Stimulated activated CD8-positive, alpha-beta memory T cell treated with anti-CD3 and anti-CD28 coated beads, Interleukin-2, amount 100 ng/mL, for 48 hours (primary cell): Measurements from ENCODE around the gene ADGRG7.

Experiments used
- DNase-seq, 2 donors: peaks; one replicate each; pipeline ENCODE4 v3.0.0-alpha.2; 2020; ENCODE audit warnings: low read depth in 2 of 2

The ADGRG7 gene

GRCh38 chr3:100602506-100603444, 6.6 kb upstream of the ADGRG7 start:
- no peak for DNase-seq

- no peak for DNase-seq
Observed at GRCh38 chr3:100603469-100603868, 5.9 kb upstream of the ADGRG7 start.

DNA sequence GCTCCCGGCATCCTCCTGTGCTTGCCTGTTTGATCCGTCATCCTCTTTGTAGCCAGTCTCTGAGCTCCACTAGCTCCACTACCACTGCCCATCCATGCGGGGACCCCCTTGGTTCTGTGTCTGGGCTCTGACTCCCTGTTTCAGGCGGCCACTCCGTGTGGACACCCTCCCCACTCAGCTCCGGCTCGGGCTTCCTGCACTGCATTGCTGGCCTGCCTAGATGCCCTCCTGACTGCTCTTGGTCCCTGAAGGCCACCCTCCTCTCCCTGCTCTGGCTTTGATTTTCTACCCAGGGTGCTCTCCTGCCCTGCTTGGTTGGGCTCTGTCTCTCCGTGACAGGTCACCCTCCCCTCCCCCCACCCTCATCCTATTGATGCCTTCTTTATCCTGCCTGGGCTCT, 4.0 kb upstream of the ADGRG7 start:
- no peak for DNase-seq

DNA sequence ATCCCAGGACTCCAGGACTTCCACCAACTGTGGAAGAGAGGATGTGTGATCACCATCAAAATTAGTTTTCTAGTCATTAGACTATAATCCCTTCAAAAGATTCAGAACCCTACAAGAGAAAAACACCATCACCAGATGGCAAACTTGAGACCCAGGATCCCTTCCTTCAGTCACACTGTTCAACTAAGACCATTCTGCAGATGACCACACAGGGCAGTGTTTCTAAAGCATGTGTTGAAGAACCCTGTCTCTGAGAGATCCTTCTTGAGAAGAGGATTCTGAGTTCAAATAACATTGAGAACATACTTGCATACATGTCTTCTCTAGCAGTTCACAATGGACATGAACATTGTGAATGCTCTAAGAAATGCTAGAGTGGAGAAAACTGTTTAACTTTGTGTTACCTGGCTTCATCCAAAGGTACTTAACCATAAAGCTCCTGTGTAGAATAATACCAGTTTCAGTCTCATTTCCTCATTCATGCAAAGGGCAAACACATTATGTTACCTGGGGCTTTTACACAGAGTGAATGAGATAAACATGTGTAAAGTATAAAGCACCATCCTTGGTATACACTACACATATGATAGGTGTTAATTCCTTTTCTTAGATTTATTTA, 2.4 kb upstream of the ADGRG7 start:
- DNase-seq = no peak

DNA sequence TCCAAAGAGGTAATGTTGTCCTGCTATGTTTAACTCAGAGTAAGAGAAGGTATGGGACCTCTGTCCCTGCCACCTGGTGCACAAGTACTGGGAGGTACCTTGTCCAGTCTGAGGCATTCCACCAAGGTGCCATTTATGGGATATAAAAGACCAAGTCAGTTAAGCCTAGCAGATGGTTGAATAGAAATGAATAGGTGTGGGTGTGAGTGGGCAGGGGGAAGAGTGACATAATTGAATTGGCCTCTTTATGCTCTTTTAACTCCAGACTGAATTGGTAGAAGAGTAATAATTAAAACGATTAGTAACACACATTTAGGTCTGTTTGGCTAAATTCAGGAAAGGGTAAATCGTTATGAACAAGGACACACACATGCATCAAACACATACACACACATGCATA, 562 bp downstream of the ADGRG7 start:
- DNase-seq = no peak

GRCh38 chr3:100611221-100611620, 1.8 kb downstream of the ADGRG7 start:
- DNase-seq = no peak

GRCh38 chr3:100613721-100614390, 4.5 kb downstream of the ADGRG7 start:
- no peak for DNase-seq

- DNase-seq = no peak
Observed at GRCh38 chr3:100614941-100615340, 5.5 kb downstream of the ADGRG7 start.

DNA sequence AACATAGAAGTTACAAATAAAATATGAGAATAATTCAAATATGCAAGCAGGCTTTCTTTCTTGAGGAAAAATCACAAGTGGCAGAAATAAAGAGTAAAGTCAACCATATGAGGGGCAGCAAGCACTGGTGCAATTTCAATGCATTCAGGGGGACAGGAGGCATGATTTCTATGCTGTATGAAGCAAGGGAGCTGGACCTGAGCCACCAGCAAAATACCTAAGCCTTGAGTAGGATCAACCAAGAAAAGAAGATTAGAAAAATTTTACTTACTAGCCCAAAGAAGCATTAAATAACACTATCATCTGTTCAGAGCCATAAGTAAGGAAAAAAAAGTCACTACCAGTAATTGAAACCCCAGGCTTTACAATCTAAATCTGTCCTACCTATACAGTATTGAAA, 6.3 kb downstream of the ADGRG7 start:
- no peak for DNase-seq

DNA sequence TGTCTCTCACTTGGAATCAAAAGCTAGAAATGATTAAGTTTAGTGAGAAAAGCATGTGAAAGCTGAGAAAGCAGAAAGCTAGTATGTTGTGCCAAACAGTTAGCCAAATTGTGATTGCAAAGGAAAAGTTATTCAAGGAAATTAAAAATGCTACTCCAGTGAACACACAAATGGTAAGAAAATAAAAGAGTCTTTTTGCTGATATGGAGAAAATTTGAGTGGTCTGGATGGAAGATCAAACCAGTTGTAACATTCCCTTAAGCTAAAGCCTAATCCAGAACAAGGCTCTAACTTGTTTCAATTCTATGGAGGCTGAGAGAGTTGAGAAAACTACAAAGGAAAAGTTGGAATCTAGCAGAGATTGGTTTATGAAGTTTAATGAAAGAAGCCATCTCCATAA, 11.8 kb downstream of the ADGRG7 start:
- no peak for DNase-seq

DNA sequence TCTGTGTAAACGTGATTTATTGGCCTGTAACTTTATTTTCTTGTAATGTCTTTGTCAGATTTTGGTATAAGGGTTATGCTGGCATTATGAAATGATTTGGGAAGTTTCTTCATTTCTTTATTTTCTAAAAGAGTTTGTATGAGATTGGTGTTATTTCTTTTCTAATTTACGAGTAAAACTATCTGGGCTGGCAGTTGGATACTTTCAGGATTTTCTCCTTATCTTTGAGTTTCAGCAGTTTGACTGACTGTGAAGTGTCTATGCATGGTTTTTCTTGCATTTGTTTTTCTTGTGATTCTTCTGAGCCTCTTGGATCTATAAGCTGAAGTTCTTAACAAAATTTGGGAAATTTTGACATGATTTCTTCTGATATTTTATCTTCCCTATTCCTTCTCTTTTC, 18.1 kb downstream of the ADGRG7 start:
- no peak for DNase-seq

- no peak for DNase-seq
Observed at GRCh38 chr3:100629421-100630127, 20.2 kb downstream of the ADGRG7 start.

- DNase-seq = no peak
Observed at GRCh38 chr3:100630664-100631063, 21.3 kb downstream of the ADGRG7 start.

- DNase-seq = no peak
Observed at GRCh38 chr3:100631236-100631635, 21.8 kb downstream of the ADGRG7 start.

DNA sequence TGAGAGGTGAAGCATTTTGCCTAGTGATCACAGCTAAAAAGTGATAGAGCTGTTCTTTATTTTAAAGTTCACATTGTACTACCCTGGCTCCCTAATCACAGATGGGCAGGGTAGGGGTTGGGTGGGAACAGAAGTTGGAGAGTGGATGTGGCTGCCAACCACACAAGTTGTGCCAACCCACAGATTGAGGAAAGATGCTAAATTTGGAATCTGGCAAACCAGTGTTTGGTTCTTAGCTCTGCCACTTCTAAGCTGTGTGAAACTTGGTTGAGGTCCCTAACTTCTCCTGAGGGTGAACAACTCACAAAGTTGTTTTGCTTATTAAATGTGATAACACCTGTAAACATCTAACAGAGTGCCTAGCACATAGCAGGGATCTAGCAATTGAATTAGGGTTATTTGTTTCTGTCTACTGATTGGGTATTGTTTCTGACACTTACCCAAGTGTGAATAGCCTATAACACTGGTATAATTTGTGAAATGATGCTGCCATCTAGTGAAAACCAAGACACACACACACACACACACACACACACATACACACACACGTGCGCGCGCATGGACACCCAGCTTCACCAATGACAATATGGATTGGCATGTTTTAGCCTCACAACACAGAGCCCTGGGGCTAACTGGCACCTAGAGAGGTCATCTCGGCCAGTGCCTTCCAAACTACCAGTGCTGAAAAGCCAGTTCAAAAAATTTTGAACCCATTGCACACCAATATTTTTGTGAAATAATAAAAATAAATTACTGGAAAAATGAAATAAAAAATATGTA, 25.3 kb downstream of the ADGRG7 start:
- peak; percentile 3 for DNase-seq

DNA sequence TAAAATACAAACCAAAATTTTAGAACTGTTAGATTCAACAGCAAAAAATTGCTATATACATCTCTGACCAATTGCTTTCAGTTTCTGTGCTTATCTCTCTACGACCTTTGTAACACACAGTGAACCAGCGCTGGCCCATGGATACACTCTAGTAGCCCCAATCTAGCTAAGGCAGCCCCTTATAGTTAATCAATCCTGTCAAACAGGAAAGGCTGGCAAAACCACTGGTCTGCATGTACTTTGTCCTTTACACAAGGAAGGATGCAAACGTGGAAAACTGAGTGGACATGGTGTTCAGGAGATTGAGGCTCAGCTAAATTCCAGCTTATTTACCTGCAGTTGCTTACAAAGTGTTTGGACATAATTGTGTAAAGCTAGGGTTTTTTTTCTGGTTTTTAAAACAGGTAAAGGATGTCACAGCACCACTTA, 25.9 kb downstream of the ADGRG7 start:
- no peak for DNase-seq

- DNase-seq = no peak
Observed at GRCh38 chr3:100637197-100637631, 27.8 kb downstream of the ADGRG7 start.

DNA sequence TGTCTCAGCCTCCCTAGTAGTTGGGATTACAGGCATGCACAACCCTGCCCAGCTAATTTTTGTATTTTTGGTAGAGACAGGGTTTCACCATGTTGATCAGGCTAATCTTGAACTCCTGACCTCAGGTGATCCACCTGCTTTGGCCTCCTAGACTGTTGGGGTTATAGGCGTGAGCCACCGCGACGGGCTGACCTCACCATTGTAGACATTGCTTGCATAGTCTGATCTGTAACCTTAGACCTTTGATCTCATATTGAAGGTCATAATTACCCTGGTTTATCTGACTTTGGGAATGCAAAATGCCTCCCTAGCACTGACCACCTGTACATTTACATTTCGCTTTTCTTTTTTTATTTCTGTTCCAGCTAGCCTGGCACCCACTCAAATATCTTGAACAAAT, 31.2 kb downstream of the ADGRG7 start:
- DNase-seq = no peak

GRCh38 chr3:100641471-100642032, 32.2 kb downstream of the ADGRG7 start:
- DNase-seq = no peak

- no peak for DNase-seq
Observed at GRCh38 chr3:100645913-100646312, 36.5 kb downstream of the ADGRG7 start.

DNA sequence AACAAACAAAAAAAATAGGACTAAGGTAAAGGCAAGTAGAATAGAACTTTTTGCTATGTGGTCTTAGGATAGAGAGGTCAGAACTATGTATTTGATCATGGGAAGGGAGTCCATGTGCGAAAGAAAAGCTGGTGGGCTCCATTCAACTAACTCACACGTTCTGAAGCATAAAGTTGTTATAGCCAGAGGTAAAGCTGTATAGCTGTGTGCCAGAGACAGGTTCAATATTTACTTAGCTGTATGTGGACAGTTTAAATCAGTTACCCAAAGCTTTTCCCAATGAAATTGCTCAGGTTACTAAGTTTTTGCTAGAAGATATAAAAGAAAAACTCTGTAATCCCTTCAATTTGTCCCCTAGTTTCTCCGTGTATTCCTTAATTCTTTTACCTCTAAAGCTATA, 37.8 kb downstream of the ADGRG7 start:
- no peak for DNase-seq
